ENCODE results near the gene HDAC1.

GRCh38 chr1:32341186-32341757 is 49.4 kb downstream of the HDAC1 start:
- no peak for TF ChIP-seq POLR2A (IDR thresholded peaks at IDR 0.05)
- no peak for TF ChIP-seq POLR2AphosphoS5 (IDR thresholded peaks at IDR 0.05)

Measured in spleen (tissue), 3 donors.